ENCODE measurements around the gene ARHGAP42.

GRCh38 chr11:100825626-100826025, 138.5 kb downstream of the ARHGAP42 start:
- no peak for TF ChIP-seq NFATC3 (CRISPR knock-in tag; IDR thresholded peaks at IDR 0.05)
- no peak for TF ChIP-seq TBP (CRISPR knock-in tag; IDR thresholded peaks at IDR 0.05)
- no peak for TF ChIP-seq ZNF7 (CRISPR knock-in tag; IDR thresholded peaks at IDR 0.05)
- no peak for TF ChIP-seq ZNF766 (CRISPR knock-in tag; IDR thresholded peaks at IDR 0.05; ENCODE audit: borderline replicate concordance)
- no peak for TF ChIP-seq IRF2 (CRISPR knock-in tag; IDR thresholded peaks at IDR 0.05)

Data from HepG2 (cell line).